NCI-H1417 (cell line): ENCODE data around the gene SCRT2.

Source experiments
- DNase-seq, 3 experiments: peaks; one replicate each; lab custom pipeline; 2025; lab: John Stamatoyannopoulos, UW

The SCRT2 gene

GRCh38 chr20:672963-673602, 2.5 kb downstream of the SCRT2 start:
- peak in 1 of 3 experiments; percentile 53 for DNase-seq

GRCh38 chr20:671252-672030, 4.2 kb downstream of the SCRT2 start:
- no peak for DNase-seq

GRCh38 chr20:669573-669972, 6.0 kb downstream of the SCRT2 start:
- DNase-seq, result no peak

GRCh38 chr20:668638-669037, 7.0 kb downstream of the SCRT2 start:
- no peak for DNase-seq

- DNase-seq, result no peak
Observed at GRCh38 chr20:668050-668449, 7.6 kb downstream of the SCRT2 start.

- DNase-seq, result peak in 2 of 3 experiments; percentile 22 to 27
Observed at GRCh38 chr20:667351-668034, 8.1 kb downstream of the SCRT2 start.

- DNase-seq, result no peak
Observed at GRCh38 chr20:666877-667276, 8.7 kb downstream of the SCRT2 start.

- DNase-seq, result peak in 1 of 3 experiments; percentile 36
Observed at GRCh38 chr20:665276-665675, 10.3 kb downstream of the SCRT2 start.

- DNase-seq, result no peak
Observed at GRCh38 chr20:664576-664975, 11.0 kb downstream of the SCRT2 start.

GRCh38 chr20:664151-664550, 11.5 kb downstream of the SCRT2 start:
- DNase-seq, result no peak

GRCh38 chr20:663315-664090, 12.1 kb downstream of the SCRT2 start:
- no peak for DNase-seq

- no peak for DNase-seq
Observed at GRCh38 chr20:662277-663192, 13.1 kb downstream of the SCRT2 start.

- no peak for DNase-seq
Observed at GRCh38 chr20:661474-662270, 13.9 kb downstream of the SCRT2 start.

GRCh38 chr20:658731-659291, 16.8 kb downstream of the SCRT2 start:
- DNase-seq, result no peak

GRCh38 chr20:658202-658601, 17.4 kb downstream of the SCRT2 start:
- no peak for DNase-seq

- DNase-seq, result no peak
Observed at GRCh38 chr20:655726-656624, 19.6 kb downstream of the SCRT2 start.

- no peak for DNase-seq
Observed at GRCh38 chr20:654417-654750, 21.2 kb downstream of the SCRT2 start.

- DNase-seq, result no peak
Observed at GRCh38 chr20:653590-654416, 21.8 kb downstream of the SCRT2 start.
